DMS79 (cell line): ENCODE data around the gene HBD.
"Not testable (repeated sequence)": the region's sequence is repeated elsewhere in the genome, so short reads cannot be mapped to it uniquely, and the experiment has no call there.

Experiments used
- DNase-seq: peaks from one replicate; lab custom pipeline; 2025; lab: John Stamatoyannopoulos, UW

Gene HBD

GRCh38 chr11:5234381-5234834 is at the start of gene HBD:
Gene HBD (minus strand): TSS chr11:5234483. CDS start chr11:5234433, 50 bp downstream.
- DNase-seq = no peak

- DNase-seq = no peak
Measured at GRCh38 chr11:5283882-5284281, 49.6 kb upstream of the HBD start.

- DNase-seq = no peak
Measured at GRCh38 chr11:5283086-5283485, 48.8 kb upstream of the HBD start.

- DNase-seq = no peak
Measured at GRCh38 chr11:5282628-5283027, 48.3 kb upstream of the HBD start.

DNA sequence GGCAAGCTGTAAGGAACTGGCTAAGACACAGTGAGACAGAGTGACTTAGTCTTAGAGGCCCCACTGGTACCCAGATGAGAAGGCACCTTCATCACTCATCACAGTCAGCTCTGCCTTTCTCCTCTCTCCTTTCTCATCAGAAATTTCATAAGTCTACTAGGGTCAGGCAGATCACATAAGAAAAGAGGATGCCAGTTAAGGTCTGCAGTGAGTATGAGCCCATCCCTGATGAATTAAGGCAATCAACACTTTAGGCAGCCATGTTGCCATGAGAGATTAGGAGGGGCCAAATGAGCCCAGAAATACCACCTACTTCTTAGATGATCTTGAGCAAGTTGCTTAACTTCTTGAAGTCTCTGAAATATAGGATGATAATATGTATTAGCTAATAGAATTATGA is 47.3 kb upstream of the HBD start:
- no peak for DNase-seq

- no peak for DNase-seq
Measured at GRCh38 chr11:5280582-5281102, 46.4 kb upstream of the HBD start.

- no peak for DNase-seq
Measured at GRCh38 chr11:5279471-5280090, 45.3 kb upstream of the HBD start.

- no peak for DNase-seq
Measured at GRCh38 chr11:5277807-5278382, 43.6 kb upstream of the HBD start.

GRCh38 chr11:5276697-5277096 is 42.4 kb upstream of the HBD start:
- no peak for DNase-seq

DNA sequence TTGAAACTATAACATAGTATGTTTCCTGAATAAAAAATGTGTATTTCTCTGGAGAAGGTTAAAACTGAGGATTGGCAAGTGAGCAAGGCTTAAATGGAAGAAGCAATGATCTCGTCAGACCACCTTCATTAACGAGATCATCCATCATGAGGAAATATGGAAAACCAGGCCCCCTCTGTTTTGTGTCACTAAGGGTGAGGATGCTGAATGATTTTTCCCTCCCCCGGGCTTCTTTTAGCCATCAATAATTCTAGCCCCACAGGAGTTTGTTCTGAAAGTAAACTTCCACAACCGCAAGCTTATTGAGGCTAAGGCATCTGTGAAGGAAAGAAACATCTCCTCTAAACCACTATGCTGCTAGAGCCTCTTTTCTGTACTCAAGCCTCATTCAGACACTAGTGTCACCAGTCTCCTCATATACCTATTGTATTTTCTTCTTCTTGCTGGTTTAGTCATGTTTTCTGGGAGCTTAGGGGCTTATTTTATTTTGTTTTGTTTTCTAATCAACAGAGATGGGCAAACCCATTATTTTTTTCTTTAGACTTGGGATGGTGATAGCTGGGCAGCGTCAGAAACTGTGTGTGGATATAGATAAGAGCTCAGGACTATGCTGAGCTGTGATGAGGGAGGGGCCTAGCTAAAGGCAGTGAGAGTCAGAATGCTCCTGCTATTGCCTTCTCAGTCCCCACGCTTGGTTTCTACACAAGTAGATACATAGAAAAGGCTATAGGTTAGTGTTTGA is 41.3 kb upstream of the HBD start:
- DNase-seq = no peak

GRCh38 chr11:5274395-5274794 is 40.1 kb upstream of the HBD start:
- DNase-seq = no peak

DNA sequence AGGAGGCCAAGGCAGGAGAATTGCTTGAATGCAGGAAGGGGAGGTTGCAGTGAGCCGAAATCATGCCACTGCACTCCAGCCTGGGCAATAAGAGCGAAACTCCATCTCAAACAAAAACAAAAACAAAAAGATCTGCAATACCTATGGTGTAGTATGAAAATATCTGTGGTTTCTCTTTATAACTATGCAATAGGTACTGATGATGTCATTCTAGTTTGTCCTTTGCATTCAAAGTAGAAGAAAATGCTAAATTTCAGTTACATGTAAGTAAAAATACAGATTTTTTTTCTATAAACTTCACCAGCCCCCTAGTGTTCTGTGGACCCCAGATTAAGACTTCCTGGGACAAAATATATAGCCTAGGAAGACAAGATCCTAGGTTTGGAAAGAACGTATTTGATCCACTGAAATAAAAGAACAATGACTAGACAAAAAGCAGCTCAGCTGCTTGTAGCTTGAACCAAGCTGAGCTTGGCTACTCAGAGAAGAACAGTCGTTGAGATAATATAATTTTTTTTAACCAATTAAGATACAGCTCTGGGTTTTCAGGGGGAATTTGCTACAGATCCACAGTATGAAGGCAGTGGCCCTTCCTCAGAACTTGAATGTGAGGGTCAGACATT is 38.2 kb upstream of the HBD start:
- no peak for DNase-seq

DNA sequence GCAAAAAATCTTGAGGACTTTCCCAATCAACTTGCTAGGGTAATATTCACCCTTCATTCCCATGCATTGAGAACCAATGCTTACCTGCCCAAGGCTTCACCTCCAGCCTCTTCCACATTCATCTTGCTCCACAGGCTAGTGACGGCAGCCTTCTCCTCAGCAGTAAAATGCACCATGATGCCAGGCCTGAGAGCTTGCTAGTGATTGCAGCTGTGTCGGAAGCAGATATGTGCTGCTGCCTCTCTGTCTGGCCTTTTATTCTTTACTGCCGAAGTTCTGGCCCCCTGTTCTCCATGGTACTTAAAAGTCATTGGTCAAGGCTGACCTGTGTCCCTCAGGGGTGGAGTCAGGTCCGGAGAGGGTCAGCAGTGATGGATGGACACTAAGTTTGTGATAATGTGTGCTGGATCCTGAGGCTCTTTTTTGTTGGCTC is 35.4 kb upstream of the HBD start, which contains the start of gene HBE1:
TSS of gene HBE1 (minus strand) at position 231 of the 433 bp plus-strand sequence. CDS start at position 176, 55 bp downstream.
- no peak for DNase-seq

DNA sequence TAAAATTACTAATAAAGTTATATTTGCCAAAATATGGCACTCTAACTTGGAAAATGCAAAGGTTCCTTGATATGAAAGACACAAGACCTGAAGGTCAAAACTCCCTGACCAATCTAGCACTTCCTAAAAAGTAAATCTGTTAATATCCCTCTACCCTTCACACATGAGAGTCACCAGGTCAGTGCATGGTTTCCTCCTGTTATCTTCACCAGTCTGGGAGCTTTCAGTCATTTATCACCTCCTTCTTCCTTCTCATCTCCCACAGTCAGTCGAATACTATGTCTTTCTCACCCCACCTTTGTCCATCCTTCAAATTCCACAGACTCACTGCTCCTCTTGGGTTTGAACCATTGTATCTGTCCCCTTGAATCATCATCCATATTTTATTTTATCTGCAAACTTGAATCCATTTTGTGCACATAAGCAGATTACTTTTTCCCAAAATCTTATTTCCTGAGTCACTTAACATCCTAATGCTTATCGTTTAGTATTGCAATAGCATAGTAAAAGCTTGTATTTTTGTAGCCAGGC is 32.8 kb upstream of the HBD start:
- no peak for DNase-seq

GRCh38 chr11:5266609-5267008 is 32.3 kb upstream of the HBD start:
- no peak for DNase-seq

GRCh38 chr11:5265832-5266231 is 31.5 kb upstream of the HBD start:
- DNase-seq = no peak

DNA sequence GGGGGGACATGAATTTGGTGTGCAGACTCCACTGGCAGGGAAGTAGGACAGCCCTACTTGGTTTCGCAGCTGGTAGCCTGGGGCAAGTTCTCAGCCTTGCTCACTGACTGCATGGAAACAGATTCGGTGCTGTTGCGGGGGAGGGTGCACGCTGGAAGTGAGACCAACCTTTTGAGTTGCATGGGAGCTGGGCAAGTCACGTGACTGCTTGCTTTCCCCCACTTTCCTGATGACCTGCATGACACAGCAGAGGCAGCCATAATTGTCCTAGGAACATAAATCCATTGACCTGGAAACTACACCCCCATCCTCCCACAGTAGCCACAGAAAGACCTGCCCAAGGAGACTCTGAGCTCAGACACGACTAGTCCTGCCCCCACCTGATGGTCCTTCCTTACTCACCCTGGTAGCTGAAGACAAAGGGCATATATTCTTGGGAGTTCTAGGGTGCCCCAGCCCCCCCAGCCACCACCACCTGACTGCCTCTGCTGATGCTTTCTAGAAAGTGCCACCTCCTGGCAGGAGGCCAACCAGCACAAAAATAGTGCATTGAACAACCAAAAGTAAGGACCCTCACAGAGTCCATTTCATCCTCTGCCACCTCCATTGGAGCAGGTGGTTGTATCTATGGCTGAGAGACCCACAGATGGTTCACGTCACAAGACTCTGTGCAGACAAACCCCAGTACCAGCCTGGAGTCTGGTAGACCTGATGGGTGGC is 24.4 kb upstream of the HBD start:
- DNase-seq = no peak

DNA sequence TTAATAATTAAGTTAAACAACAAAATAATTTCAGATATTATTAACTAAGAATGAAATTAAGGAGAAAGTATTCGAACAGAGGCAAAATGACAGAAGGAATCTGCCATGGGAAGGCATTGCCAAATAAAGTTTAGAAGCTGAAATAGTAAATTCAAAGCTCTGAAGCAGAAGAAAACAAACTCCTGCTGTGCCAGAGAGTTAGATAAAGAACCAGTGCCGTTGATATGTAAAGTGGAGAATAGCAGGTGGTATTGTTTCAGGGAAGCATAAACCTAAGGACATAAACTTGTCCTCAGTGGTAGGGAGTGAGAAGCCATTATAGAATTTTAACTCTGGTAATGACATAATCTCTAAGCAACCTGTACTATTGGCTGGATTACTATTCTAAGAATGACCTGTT is 23.0 kb upstream of the HBD start:
- no peak for DNase-seq

GRCh38 chr11:5254646-5255413 is 20.5 kb upstream of the HBD start, which contains the start of gene HBG2:
Gene HBG2 (minus strand): TSS chr11:5254781. CDS start chr11:5254728, 53 bp downstream.
- DNase-seq = not testable (repeated sequence)

DNA sequence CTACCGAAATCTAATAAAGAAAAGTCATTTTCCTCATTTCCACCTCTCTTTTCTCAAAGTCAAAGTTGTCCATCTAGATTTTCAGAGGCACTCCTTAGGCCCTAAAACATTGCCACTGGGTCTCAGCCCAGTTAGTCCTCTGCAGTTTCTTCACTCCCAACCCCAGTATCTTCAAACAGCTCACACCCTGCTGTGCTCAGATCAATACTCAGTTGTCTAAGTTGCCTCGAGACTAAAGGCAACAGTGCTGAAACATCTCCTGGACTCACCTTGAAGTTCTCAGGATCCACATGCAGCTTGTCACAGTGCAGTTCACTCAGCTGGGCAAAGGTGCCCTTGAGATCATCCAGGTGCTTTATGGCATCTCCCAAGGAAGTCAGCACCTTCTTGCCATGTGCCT is 19.7 kb upstream of the HBD start:
- not testable (repeated sequence) for DNase-seq

- DNase-seq = not testable (repeated sequence)
Measured at GRCh38 chr11:5253440-5253839, 19.2 kb upstream of the HBD start.
